HepG2 (cell line): ENCODE measurements around the gene ELOVL7. TPM values are rescaled to one million over a fixed set of nuclear protein-coding genes. Genes with fewer than 3 reads are reported as not detected.

Source experiments
- ATAC-seq: fragments of 200-7000 bp; cut with Tn5 transposase; 3 replicates; pipeline ENCODE4 v1.9.1; 2020; ENCODE audit warnings: mild to moderate bottlenecking, moderate library complexity
- BruUV-seq: library from RNA; stranded (reverse); fragments of 400-500 nt; replicated peaks from 2 replicates; lab custom pipeline; 2021; lab: Mats Ljungman, UMichigan
- CTCF ChIA-PET: fragments of 300-600 bp; formaldehyde crosslinking; extraction: SDS; loops from one replicate; lab custom pipeline; 2021; ENCODE audit warnings: low total read pairs, inconsistent platforms, low intra/inter-chr PET ratio; lab: Yijun Ruan, JAX
- POLR2A ChIA-PET: fragments of 350-600 bp; sonication (Branson Sonifier 250); formaldehyde crosslinking; loops from one replicate; lab custom pipeline; 2020; ENCODE audit warnings: antibody characterized with exemption, inconsistent platforms; lab: Yijun Ruan, JAX
- DNase-seq: peaks from one replicate; pipeline ENCODE4 v3.0.0-alpha.2; 2015; ENCODE audit warnings: low spot score
- FAIRE-seq: peaks from 3 replicates; lab custom pipeline; 2011; peaks lifted over from hg19 to GRCh38; lab: Jason Lieb, UNC
- H2AFZ ChIP-seq: one replicate; pipeline ENCODE4 v1.6.1; 2011; ENCODE audit warnings: low read length, inconsistent platforms
- H3K27ac ChIP-seq: fragments of 300-600 bp; 3 replicates; pipeline ENCODE4 v1.8.0; 2011; ENCODE audit warnings: mixed run types, mild to moderate bottlenecking, mixed read lengths, low read length, inconsistent platforms; ENCODE audit not compliant: insufficient read depth; ENCODE audit errors: extremely low read length
- H3K27me3 ChIP-seq, 2 experiments: fragments of 200-600 bp in 1 of 2; 2 replicates in 1 of 2; 3 replicates in 1 of 2; pipeline versions ENCODE4 v1.6.0 to v1.8.0; 2011; ENCODE audit warnings: low read length in 2 of 2, mild to moderate bottlenecking in 2 of 2, moderate library complexity in 2 of 2, inconsistent platforms in 1 of 2; ENCODE audit not compliant: insufficient read depth in 2 of 2, control insufficient read depth in 1 of 2
- H3K36me3 ChIP-seq, 2 experiments: fragments of 200-600 bp in 1 of 2; replicated peaks in 1 of 2; 2 replicates in 1 of 2; 3 replicates in 1 of 2; pipeline versions ENCODE4 v1.5.1 to v1.8.0; 2011; ENCODE audit warnings: low read length in 2 of 2, inconsistent platforms in 1 of 2; ENCODE audit not compliant: insufficient read depth in 2 of 2, control insufficient read depth in 1 of 2
- H3K4me1 ChIP-seq: 2 replicates; pipeline ENCODE4 v1.5.1; 2012; ENCODE audit warnings: low read length, inconsistent platforms; ENCODE audit not compliant: insufficient read depth
- H3K4me2 ChIP-seq: 2 replicates; pipeline ENCODE4 v1.6.0; 2011; ENCODE audit warnings: low read depth, low read length, inconsistent platforms
- H3K4me3 ChIP-seq, 3 experiments: fragments of 200-600 bp in 1 of 3; sonication (generic), shearing (Covaris generic) in 1 of 3; replicated peaks in 1 of 3; 2 replicates each; pipeline ENCODE4 v1.5.1; 2011 to 2016; ENCODE audit warnings: low read length in 3 of 3, inconsistent platforms in 2 of 3, low read depth in 2 of 3, mild to moderate bottlenecking in 2 of 3, control low read depth in 1 of 3, mixed read lengths in 1 of 3; ENCODE audit not compliant: insufficient read depth in 1 of 3
- H3K79me2 ChIP-seq: one replicate; pipeline ENCODE4 v1.6.1; 2011; ENCODE audit warnings: low read length, inconsistent platforms; ENCODE audit not compliant: insufficient read depth
- H3K9ac ChIP-seq: 2 replicates; pipeline ENCODE4 v1.6.0; 2011; ENCODE audit warnings: mild to moderate bottlenecking, low read depth, low read length, inconsistent platforms; ENCODE audit not compliant: insufficient read depth
- H3K9me3 ChIP-seq: 2 replicates; pipeline ENCODE4 v1.5.1; 2012; ENCODE audit warnings: mild to moderate bottlenecking, low read length
- H4K20me1 ChIP-seq: 2 replicates; pipeline ENCODE4 v1.6.0; 2011; ENCODE audit warnings: inconsistent platforms, mild to moderate bottlenecking, low read length, moderate library complexity; ENCODE audit not compliant: insufficient read depth
- CREB1 ChIP-seq, 2 experiments: fragments of 450-650 bp in 1 of 2; IDR thresholded peaks; 2 replicates each; pipeline ENCODE4 v1.6.1; 2016 to 2017; ENCODE audit warnings: control low read depth in 1 of 2, mild to moderate bottlenecking in 1 of 2, missing compliant biosample characterization in 1 of 2, missing genetic modification characterization in 1 of 2
- SP1 ChIP-seq, 2 experiments: fragments of 450-650 bp in 1 of 2; sonication (generic) in 1 of 2; formaldehyde crosslinking in 1 of 2; IDR thresholded peaks; 2 replicates each; pipeline versions ENCODE4 v1.4.0 to v1.6.1; 2016 to 2020; ENCODE audit warnings: missing genetic modification reagents in 1 of 2
- ZBTB21 ChIP-seq: sonication (generic); formaldehyde crosslinking; IDR thresholded peaks from 2 replicates; pipeline ENCODE4 v1.4.0; 2020; ENCODE audit warnings: missing genetic modification reagents
- ZNF687 ChIP-seq: sonication (generic); formaldehyde crosslinking; IDR thresholded peaks from 2 replicates; pipeline ENCODE4 v1.5.1; 2020; ENCODE audit warnings: mild to moderate bottlenecking, missing genetic modification reagents, moderate library complexity
- ZSCAN31 ChIP-seq: sonication (generic); formaldehyde crosslinking; IDR thresholded peaks from 2 replicates; pipeline ENCODE4 v1.5.0; 2020; ENCODE audit warnings: low read depth, mild to moderate bottlenecking, missing genetic modification reagents
- WGBS: methylation state at CpG from one replicate; pipeline ENCODE4 v1.1.6; 2017; ENCODE audit warnings: low lambda C conversion rate; 5-methylcytosine and 5-hydroxymethylcytosine counted together
- in situ Hi-C: cut with HindIII; loops from 2 replicates; pipeline ENCODE4 v1.10.0; 2017; ENCODE audit warnings: low pct_unique_long_range_greater_than_20kb; ENCODE audit not compliant: extremely low pct_ligation_motif_present
- intact Hi-C: fragments of 100-400 bp; cut with micrococcal nuclease; formaldehyde crosslinking; loops from one replicate; pipeline ENCODE4 v1.10.0; 2022; ENCODE audit not compliant: unreplicated experiment
- polyA plus RNA-seq, 8 experiments: library from polyadenylated mRNA; depleted of rRNA in 3 of 8; stranded (reverse) in 7 of 8; unstranded in 1 of 8; fragments of >200 nt; fragmentation: Illumina TruSeq in 4 of 8; extraction: Trizol in 4 of 8; gene quantifications; 2 replicates each; pipeline versions ENCODE4 v1.2.1 to v1.2.3, GENCODE V29; 2011 to 2016; ENCODE audit warnings: low read depth in 4 of 8, missing spikeins in 1 of 8, mixed read lengths in 1 of 8; ENCODE audit not compliant: insufficient read depth in 1 of 8
- total RNA-seq, 5 experiments: library from RNA; depleted of rRNA; stranded (reverse); fragments of >200 nt; fragmentation: Illumina TruSeq; extraction: Trizol; gene quantifications; 2 replicates each; pipeline ENCODE4 v1.2.3, GENCODE V29; 2016; ENCODE audit warnings: low read depth in 1 of 5

ELOVL7 gene
- total and polyA plus RNA-seq, 2 of the 13 experiments (the other 11 are each of a cell fraction or from before 2014, with no cell fraction given) = 4.5 to 7.3 TPM

DNA sequence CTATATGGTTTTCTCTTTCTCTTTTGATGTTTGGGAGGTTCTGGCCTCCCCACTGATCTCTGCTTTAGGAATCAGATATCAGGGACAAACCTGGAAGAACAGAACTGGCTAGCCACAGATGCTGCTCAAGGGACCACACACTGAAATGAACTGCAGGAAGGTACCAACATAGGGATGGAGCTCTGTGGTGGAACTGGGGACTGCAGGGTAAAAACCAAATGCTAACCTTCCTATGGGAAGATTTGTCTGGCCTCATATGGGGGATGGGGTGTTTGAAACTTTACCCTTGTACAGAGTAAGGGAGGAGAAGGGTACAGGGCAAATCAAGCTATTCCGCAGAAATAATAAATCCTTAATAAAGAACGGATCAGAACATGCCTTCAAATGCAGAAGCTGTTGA, 49.4 kb downstream of the ELOVL7 start:
- DNase-seq = no peak
- 93% methylated on average over 2 of the region's 2 CpGs for WGBS
- CTCF ChIA-PET = no interaction called here
- Histone ChIP-seq H3K27me3 (no peaks in the 10 kb centered on the region), H3K36me3 (no peaks in the 10 kb centered on the region), H3K27ac (no peak overlapping the region), H3K9ac (no peak overlapping the region), H3K4me1 (no peaks in the 10 kb centered on the region), H2AFZ (no peak overlapping the region), H3K79me2 (no peaks in the 10 kb centered on the region), H4K20me1 (no peaks in the 10 kb centered on the region), H3K9me3 (no peaks in the 10 kb centered on the region), H3K4me3 (no peak overlapping the region), H3K4me2 (no peak overlapping the region)
- no peak for FAIRE-seq
- intact Hi-C loops (no loop called here), in situ Hi-C loops (no loop called here)
- no TSS peak for BruUV-seq
- TF ChIP-seq SP1 (IDR thresholded peaks at IDR 0.05) (no peak), SP1 (CRISPR knock-in tag; IDR thresholded peaks at IDR 0.05) (no peak), ZNF687 (no peak), CREB1 (IDR thresholded peaks at IDR 0.05) (no peak), CREB1 (CRISPR knock-in tag; IDR thresholded peaks at IDR 0.05) (no peak), ZSCAN31 (CRISPR knock-in tag) (no peak), ZBTB21 (CRISPR knock-in tag) (no peak)
- POLR2A ChIA-PET = no interaction called here
- peak; percentile 48 for ATAC-seq
